HL-60 (cell line): ENCODE measurements around the gene RIC3.

ENCODE experiments used
- DNase-seq, 2 experiments: peaks; one replicate each; pipeline ENCODE4 v3.0.0-alpha.2; 2010 to 2020; ENCODE audit warnings: low read depth in 1 of 2, low spot score in 1 of 2
- H3K27ac ChIP-seq: fragments of 250-450 bp; sonication (Bioruptor Pico); replicated peaks from 2 replicates; pipeline ENCODE4 v1.5.1; 2020; ENCODE audit warnings: mild to moderate bottlenecking, moderate library complexity
- H3K27me3 ChIP-seq: fragments of 250-450 bp; sonication (Bioruptor Pico); 2 replicates; pipeline ENCODE4 v1.5.1; 2021; ENCODE audit warnings: mild to moderate bottlenecking, moderate library complexity; ENCODE audit not compliant: insufficient read depth, poor library complexity, severe bottlenecking
- H3K4me3 ChIP-seq: replicated peaks from 2 replicates; pipeline ENCODE4 v1.5.1; 2011; ENCODE audit warnings: mild to moderate bottlenecking, control low read depth, low read length; ENCODE audit not compliant: insufficient read depth
- CTCF ChIP-seq: IDR thresholded peaks from one replicate; pipeline ENCODE4 v1.5.1; 2011; ENCODE audit warnings: low read length, control low read depth, inconsistent platforms; ENCODE audit not compliant: insufficient read depth
- GABPA ChIP-seq: IDR thresholded peaks from 2 replicates; pipeline ENCODE4 v1.6.1; 2012; ENCODE audit warnings: low read depth
- POLR2AphosphoS5 ChIP-seq: IDR thresholded peaks from 2 replicates; pipeline ENCODE4 v1.6.1; 2012; ENCODE audit warnings: low read depth
- REST ChIP-seq: IDR thresholded peaks from 2 replicates; pipeline ENCODE4 v1.6.1; 2012; ENCODE audit warnings: low read depth; ENCODE audit not compliant: insufficient replicate concordance
- SPI1 ChIP-seq: IDR thresholded peaks from 2 replicates; pipeline ENCODE4 v1.6.1; 2012; ENCODE audit warnings: low read depth, mild to moderate bottlenecking, borderline replicate concordance

Gene RIC3

GRCh38 chr11:8204596-8204995 is 35.8 kb upstream of the RIC3 start:
- no peaks in the 10 kb centered on the region for H3K27me3 ChIP-seq
- H3K27ac ChIP-seq, result no peak overlapping the region
- DNase-seq, result no peak

GRCh38 chr11:8204025-8204424 is 35.2 kb upstream of the RIC3 start:
- H3K27me3 ChIP-seq, result no peaks in the 10 kb centered on the region
- H3K27ac ChIP-seq, result no peak overlapping the region
- no peak for DNase-seq
- no peak for TF ChIP-seq GABPA
- TF ChIP-seq SPI1, result no peak
- TF ChIP-seq POLR2AphosphoS5, result no peak
- no peak for TF ChIP-seq REST
- TF ChIP-seq CTCF, result no peak
- H3K4me3 ChIP-seq, result no peak overlapping the region

More at GRCh38 chr11:8204596-8204995, 35.8 kb upstream of the RIC3 start:
- no peak overlapping the region for H3K4me3 ChIP-seq
- TF ChIP-seq POLR2AphosphoS5, result no peak
- no peak for TF ChIP-seq REST
- no peak for TF ChIP-seq SPI1
- no peak for TF ChIP-seq CTCF
- TF ChIP-seq GABPA, result no peak

- no peak for DNase-seq
- Histone ChIP-seq H3K27ac (no peak overlapping the region), H3K27me3 (no peaks in the 10 kb centered on the region), H3K4me3 (no peak overlapping the region)
- no peak for TF ChIP-seq POLR2AphosphoS5
- no peak for TF ChIP-seq CTCF
- no peak for TF ChIP-seq GABPA
- no peak for TF ChIP-seq REST
- no peak for TF ChIP-seq SPI1
These were observed 34.5 kb upstream of the RIC3 start for GRCh38 chr11:8203414-8203715.
